H1 (cell line): ENCODE results near the gene ADCY6. TPM values are rescaled to one million over a fixed set of nuclear protein-coding genes. Genes with fewer than 3 reads are reported as not detected.

Experiments
- BRCA1 ChIP-seq: IDR thresholded peaks from 2 replicates; pipeline ENCODE4 v1.6.1; 2012; ENCODE audit warnings: low read depth, low read length, improper control_type of control experiment
- CHD7 ChIP-seq: fragments of 300-600 bp; sonication (generic); IDR thresholded peaks from 2 replicates; pipeline ENCODE4 v1.7.1; 2012; ENCODE audit warnings: low read length, moderate library complexity, mild to moderate bottlenecking, inconsistent platforms; ENCODE audit not compliant: insufficient replicate concordance
- CREB1 ChIP-seq: IDR thresholded peaks from 2 replicates; pipeline ENCODE4 v1.6.1; 2012; ENCODE audit warnings: inconsistent platforms
- EGR1 ChIP-seq: IDR thresholded peaks from 2 replicates; pipeline ENCODE4 v1.6.1; 2011; ENCODE audit warnings: low read depth, low read length, borderline replicate concordance
- EP300 ChIP-seq, 2 experiments: IDR thresholded peaks; 1 replicate in 1 of 2; 2 replicates in 1 of 2; pipeline ENCODE4 v1.6.1; 2011 to 2012; ENCODE audit warnings: low read depth in 2 of 2, low read length in 2 of 2, mild to moderate bottlenecking in 2 of 2, borderline replicate concordance in 1 of 2, inconsistent platforms in 1 of 2, moderate library complexity in 1 of 2
- JUND ChIP-seq: IDR thresholded peaks from 2 replicates; pipeline ENCODE4 v1.6.1; 2011; ENCODE audit warnings: mild to moderate bottlenecking, improper control_type of control experiment, low read length
- RBBP5 ChIP-seq: IDR thresholded peaks from 2 replicates; pipeline ENCODE4 v1.7.1; 2012; ENCODE audit warnings: low read depth, mild to moderate bottlenecking, inconsistent platforms, low read length, moderate library complexity, borderline replicate concordance
- RNF2 ChIP-seq: fragments of 200-900, 300-1000 bp; sonication (generic); IDR thresholded peaks from 2 replicates; pipeline ENCODE4 v1.7.1; 2016; ENCODE audit warnings: borderline replicate concordance, low read depth, mild to moderate bottlenecking, antibody characterized with exemption, low read length; ENCODE audit not compliant: poor library complexity, severe bottlenecking; ENCODE audit errors: missing control alignments
- TEAD4 ChIP-seq: IDR thresholded peaks from 2 replicates; pipeline ENCODE4 v1.6.1; 2012; ENCODE audit warnings: low read depth, low read length, inconsistent platforms, mixed read lengths
- polyA plus RNA-seq, 7 experiments: library from polyadenylated mRNA; depleted of rRNA in 3 of 7; stranded (reverse) in 5 of 7; unstranded in 2 of 7; fragments of >200 nt in 5 of 7; fragments of 200-250 nt in 2 of 7; gene quantifications; 1 replicate in 5 of 7; 2 replicates in 1 of 7; 4 replicates in 1 of 7; pipeline versions ENCODE4 v1.2.1 to v1.2.3, GENCODE V29; 2011 to 2013; ENCODE audit warnings: missing spikeins in 2 of 7, mixed read lengths in 2 of 7
- total RNA-seq: library from RNA; stranded (reverse); fragmentation: NEBNext Ultra II Directional; extraction: Animal tissue kit (Norgen Biotek cat#: 25700); gene quantifications from 2 replicates; pipeline ENCODE4 v1.2.1, GENCODE V29; 2021

Gene ADCY6
- total and polyA plus RNA-seq, 2 of the 8 experiments (the other 6 are each of a cell fraction or from before 2014, with no cell fraction given): 11.7 to 17.5 TPM

- no peak for TF ChIP-seq TEAD4
- no peak; a peak in 1 of 3 replicates for TF ChIP-seq EP300 (IDR thresholded peaks at IDR 0.05; ENCODE audit: borderline replicate concordance in 1 of 2, low read depth in 2 of 2, low read length in 2 of 2)
- TF ChIP-seq CREB1: no peak
- TF ChIP-seq RBBP5: peak; percentile 18; the same call in 1 of the 2 replicates
- no peak for TF ChIP-seq CHD7
- no peak for TF ChIP-seq RNF2
- TF ChIP-seq BRCA1: no peak
- no peak for TF ChIP-seq EGR1
- no peak for TF ChIP-seq JUND
Measured at GRCh38 chr12:48814262-48815125, 25.6 kb upstream of the ADCY6 start (continued).
